RKO (cell line): Measurements from ENCODE around the gene TTBK2.
"Not testable (repeated sequence)": the region's sequence is repeated elsewhere in the genome, so short reads cannot be mapped to it uniquely, and the experiment has no call there.

Source experiments
- DNase-seq: peaks from one replicate; pipeline ENCODE4 v3.0.0-alpha.2; 2016; ENCODE audit warnings: low spot score

Gene TTBK2

DNA sequence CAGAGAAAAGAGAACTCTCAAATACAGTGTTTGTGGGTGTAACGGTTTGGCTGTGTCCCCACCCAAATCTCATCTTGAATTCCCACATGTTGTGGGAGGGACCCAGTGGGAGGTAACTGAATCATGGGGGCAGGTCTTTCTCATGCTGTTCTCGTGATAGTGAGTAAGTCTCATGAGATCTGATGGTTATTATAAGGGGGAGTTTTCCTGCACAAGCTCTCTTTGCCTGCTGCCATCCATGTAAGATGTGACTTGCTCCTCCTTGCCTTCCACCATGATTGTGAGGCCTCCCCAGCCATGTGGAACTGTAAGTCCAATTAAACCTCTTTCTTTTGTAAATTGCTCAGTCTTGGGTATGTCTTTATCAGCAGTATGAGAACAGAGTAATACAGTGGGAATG is 158.8 kb downstream of the TTBK2 start:
- not testable (repeated sequence) for DNase-seq

DNA sequence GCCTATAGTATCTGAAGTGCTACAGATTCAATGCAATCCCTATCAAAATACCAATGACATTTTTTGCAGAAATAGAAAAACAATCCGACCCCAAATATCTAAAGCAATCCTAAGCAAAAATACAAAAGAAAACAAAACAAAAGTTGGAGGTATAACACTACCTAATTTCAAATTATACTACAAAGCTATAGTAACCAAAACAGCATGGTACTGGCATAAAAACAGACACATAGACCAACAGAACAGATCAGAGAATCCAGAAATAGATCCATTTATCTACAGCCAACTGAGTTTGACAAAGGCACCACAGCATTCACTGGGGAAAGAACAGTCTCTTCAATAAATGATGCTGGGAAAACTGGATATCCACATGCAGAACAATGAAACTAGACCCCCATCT is 159.8 kb downstream of the TTBK2 start:
- no peak for DNase-seq

GRCh38 chr15:42759093-42759492 is 161.5 kb downstream of the TTBK2 start:
- DNase-seq = no peak

- DNase-seq = no peak
Measured at GRCh38 chr15:42750306-42750705, 170.3 kb downstream of the TTBK2 start.

DNA sequence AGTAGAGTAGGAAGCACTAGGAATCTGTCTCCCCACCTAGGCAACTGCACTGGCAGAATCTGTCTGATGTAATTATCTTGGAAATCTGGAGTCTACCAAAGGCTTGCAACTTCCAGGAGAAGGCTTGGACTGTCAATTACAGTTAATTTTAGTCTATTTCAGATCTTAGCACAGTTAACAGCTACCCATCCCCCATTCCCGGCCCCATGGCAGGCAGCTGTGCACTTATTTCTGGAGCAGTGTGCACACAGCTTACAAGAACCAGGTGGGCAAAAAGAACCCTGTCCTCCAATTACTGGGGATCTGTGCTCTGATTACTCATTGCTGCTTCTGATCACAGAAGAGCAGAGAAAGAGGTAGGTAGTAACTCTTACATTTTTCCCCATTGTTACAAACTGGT is 171.3 kb downstream of the TTBK2 start:
- no peak for DNase-seq

GRCh38 chr15:42744195-42744594 is 176.4 kb downstream of the TTBK2 start:
- no peak for DNase-seq

DNA sequence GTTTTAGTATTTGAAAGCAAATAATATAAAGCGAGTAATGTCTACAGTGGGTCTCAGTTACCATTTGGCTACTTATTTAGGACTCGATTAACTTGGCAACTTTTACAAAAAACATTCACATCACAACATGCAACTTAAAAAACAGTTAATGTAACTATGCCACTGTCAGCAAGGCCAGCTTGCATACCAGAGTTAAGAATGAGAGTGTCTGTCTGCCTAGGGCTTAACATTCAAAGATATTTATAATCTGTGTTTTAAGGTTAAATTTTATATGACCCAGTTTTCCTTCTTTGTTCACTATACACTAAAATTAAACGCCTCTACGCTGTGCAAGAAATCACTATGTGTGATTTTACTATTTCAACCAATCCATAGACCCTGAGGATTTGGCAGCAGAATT is 178.4 kb downstream of the TTBK2 start:
- DNase-seq = no peak

DNA sequence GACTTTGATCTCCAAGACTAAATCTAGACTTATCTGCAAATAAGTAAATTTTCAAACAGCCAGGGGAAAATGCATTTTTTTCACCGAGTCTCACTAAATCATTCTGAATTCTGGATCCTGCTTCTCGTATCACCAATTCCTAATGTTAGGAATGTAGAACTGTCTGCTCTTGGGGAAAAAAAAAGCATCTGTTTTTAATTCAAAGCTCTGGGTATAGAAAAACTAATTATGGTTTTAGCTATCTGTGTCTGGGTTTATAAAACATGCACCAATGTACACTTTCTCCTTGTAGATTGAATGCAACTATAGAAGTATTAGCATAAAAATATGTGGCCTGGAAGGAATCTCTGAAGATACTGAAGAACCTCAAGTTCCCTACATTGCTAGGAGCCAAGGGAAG is 178.9 kb downstream of the TTBK2 start:
- no peak for DNase-seq

DNA sequence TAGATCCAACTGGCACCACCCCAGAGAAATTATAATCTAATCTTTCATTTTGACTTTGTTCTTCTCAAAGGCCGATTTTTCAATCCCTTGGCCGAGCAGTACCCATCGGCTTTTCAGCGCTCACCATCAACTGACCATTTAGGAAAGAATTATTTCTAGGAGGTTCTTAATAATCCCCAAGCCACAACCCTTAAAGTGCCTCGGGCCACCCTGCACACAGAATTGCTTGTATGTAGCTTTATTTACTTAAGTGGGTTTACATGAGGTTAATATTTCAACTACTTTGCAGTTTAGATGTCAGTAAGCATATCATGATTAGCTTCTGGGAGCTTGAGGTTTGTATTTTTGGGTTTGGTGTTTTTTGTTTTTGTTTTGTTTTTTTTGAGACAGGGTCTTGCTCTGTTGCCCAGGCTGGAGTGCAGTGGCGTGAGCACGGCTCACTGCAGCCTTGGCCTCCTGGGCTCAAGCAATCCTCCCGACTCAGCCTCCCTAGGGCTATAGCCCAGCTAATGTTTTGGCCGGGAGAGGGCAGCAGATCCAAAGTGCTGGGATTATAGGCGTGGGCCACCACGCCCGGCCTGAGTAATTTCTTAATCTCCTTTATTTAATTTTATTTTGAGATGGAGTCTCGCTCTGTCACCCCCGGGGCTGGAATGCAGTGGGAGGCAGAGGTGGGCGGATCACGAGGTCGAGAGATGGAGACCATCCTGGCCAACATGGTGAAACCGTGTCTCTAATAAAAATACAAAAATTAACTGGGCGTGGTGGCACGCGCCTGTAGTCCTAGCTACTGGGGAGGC is 182.8 kb downstream of the TTBK2 start:
- DNase-seq = peak; percentile 17

DNA sequence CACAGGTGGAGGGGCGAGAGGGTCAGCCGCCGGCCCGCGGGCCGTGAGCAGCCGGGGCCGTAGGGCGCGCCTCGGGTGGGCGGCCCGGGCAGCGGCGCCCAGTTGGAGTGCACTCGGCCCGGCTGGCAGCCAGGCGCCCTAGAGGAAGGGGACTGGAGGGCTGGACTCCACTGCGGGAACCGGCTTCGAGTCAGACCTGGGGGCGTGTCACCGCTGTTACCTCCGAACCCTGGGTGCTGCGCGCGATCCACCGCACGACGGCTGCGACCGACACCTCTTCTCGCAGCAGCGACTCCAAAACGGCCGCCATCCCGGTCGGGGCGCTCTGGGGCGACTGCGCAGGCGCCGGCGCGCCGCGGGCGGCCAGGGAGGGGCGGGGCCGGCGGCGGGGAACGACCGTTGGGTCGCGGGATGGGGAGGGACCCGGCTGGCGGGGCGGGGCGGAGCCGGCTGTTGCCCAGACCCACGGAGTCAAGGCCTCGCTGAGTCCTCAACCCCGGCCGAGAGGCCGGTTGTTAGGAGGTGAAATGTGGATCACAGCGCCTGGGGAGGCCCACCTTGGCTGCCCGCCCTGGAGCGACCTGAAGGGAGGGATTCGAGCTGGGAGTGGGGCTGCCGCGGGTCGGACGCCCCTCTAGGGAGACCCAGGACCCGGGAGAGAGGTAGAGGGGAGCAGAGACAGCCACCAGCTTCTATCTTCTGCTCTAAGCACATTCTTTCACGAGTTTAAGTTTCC is 183.6 kb downstream of the TTBK2 start, which contains the start of gene CDAN1:
TSS of gene CDAN1 (minus strand) at position 336 of the 736 bp plus-strand sequence. CDS start at position 310, 26 bp downstream.
- DNase-seq = peak; percentile 86

- DNase-seq = peak; percentile 15
Measured at GRCh38 chr15:42736178-42736792, 184.3 kb downstream of the TTBK2 start.

- no peak for DNase-seq
Measured at GRCh38 chr15:42735382-42736165, 185.0 kb downstream of the TTBK2 start.

DNA sequence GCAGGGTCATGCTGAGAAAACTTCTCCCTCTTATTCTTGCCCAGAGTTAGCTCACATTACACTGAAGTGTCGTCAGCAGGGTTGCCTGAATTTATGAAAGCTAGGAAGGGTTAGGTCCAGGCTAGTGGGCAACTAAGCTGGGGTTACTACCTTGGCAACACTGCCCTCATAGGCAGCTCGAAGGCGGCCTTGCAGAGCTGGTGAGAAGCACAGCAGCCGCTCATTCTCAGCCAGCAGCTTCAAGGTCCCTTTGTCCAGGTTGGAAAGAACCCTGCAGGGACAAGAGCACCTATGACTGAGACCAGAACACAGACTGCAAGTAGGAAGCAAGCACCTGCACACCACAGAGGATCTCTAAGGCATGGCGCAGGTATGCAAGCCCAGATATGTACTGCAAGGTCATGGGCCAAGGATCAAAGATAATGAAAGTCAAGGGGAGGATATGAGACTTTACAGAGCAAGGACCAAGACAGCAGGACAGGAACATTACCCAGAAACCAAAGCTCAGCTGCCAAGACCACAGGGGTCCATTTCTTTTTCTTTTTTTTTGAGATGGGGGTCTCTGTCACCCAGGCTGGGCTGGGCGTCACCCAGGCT is 186.4 kb downstream of the TTBK2 start:
- DNase-seq = no peak

DNA sequence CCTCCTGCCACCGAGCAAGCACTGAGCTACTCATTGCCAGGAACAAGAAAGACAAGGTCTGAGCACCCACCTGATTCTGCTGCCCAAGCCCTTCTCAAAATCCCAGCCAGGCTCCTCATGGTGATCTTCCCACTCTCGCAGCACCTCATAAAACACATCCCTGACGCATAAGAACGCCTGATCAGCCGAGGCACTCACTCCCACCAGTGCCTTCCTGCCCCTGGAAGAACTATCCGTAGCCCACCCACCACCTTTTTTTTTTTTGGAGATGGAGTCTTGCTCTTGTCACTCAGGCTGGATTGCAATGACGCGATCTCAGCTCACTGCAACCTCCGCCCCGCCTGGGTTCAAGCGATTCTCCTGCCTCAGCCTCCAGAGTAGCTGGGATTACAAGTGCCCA is 187.6 kb downstream of the TTBK2 start:
- DNase-seq = no peak

DNA sequence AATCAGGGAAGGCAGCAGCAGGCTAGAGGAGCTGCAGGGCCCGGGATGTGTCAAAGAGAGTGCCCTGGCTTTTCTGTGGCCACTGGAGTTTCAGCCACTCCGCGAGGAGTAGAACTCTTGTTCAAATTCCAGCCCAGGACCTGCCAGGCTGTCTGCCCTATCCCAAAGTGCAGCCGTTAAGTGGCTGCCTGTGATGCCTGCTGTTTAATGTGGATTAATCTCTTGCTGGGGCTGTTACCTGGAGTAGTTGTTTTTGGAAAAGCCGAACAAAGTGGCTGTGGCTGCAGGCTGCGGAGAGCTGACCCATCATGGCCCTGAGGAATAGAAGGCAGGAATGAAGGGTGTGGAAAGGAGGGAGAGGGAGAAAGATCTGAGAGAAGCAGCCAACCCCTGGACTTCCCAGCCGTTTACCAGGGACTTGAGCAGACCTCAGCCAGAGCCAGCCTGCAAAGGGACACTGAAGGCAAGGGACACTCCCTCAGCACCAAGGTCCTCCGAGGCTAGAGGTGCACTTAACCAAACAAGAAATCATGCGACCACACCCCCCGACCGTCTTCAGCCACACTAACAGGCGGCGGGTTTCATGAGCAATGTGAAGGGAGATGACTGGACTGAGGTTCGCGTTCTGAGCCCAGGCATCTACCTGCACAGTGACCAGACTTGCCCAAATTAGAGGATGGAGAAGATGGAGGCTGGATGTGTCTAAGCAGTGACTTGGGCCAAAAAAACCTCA is 188.3 kb downstream of the TTBK2 start:
- no peak for DNase-seq

DNA sequence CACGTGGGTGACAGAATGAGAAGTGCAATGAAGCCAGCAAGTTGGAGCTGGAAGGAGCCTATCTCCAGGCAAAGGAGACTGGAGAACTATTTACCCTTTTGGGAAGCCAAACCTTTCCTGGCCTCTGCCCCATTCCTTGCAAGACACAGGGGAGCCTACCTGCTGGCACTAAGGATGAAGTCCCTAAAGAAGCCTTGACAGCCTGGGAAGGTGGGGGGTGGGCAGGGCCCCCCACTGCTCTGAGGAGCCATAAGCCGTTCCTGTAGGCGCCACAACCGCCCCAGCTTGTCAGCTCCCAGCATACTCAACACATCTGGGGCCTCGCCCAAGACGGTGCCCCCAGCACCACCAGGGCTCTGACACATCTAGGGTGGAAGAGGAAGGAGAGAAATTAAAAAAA is 189.1 kb downstream of the TTBK2 start:
- no peak for DNase-seq

DNA sequence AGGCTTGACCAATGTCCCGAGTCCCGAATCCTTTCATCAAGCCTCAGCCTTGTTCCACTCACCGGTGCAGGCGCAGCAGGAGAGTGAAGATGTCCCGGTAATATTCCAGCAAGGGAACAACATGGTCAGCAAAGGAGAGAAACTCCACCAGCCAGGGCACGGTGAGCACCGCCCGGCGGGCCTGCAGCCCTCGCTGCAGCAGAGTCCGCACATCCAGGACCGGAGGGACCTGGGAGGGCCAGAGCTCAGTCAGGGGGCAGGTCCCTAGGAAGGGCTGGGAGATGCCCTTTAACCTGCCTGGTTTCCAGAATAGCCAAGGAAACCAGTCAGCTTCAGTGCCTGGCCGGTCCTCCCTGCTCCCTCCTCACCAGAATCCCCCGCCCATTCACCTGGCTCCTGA is 190.0 kb downstream of the TTBK2 start:
- no peak for DNase-seq

DNA sequence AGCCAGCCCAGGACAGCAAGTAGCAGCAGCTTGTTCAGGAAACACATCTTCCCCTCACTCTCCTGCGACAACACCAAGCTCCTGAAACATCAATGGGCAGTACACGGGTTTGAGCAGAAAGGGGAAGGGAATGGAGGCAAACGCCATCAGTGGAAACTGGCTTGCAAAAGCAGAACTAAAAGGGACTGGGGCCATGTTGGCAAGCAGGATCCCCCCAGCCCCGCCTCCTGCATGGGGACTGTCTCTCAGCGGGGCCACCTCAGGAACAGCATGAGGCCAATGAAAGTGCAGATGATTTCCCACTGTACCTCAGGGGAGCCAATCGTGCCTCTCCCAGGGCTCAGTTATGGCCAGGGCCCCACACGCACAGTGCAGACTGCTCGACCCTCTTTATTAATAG is 190.4 kb downstream of the TTBK2 start:
- DNase-seq = no peak

GRCh38 chr15:42729409-42729808 is 191.2 kb downstream of the TTBK2 start:
- no peak for DNase-seq

GRCh38 chr15:42728972-42729371 is 191.6 kb downstream of the TTBK2 start:
- no peak for DNase-seq

- DNase-seq = no peak
Measured at GRCh38 chr15:42728560-42728959, 192.0 kb downstream of the TTBK2 start.
